Activated CD4-positive, alpha-beta T cell treated with anti-CD3 and anti-CD28 coated beads, Interleukin-2, amount 50 U/mL, for 48 hours (primary cell): Measurements from ENCODE around the gene CNTN1.

Experiments used
- DNase-seq, 2 experiments: peaks; one replicate each; pipeline ENCODE4 v3.0.0-alpha.2; 2020

The CNTN1 gene

DNA sequence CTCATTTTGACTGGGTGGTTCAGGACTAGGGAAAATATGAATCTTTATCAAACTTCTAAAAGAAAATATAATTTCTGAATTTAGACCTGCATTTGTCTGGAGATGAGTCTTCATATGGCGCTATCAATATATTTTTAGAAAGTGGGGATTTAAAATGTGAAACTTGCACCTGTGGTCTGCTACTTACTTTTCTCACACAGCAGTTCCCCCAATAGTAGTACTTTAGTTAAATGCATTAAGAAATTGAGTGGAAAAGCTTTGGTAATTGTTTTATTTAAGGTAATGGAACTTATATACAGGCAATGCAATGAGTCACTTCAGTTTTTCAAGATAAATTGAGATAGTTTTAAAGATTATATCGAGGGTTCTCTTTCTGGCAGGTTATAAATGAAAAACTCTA lies 91.9 kb downstream of the CNTN1 start:
- no peak for DNase-seq

DNA sequence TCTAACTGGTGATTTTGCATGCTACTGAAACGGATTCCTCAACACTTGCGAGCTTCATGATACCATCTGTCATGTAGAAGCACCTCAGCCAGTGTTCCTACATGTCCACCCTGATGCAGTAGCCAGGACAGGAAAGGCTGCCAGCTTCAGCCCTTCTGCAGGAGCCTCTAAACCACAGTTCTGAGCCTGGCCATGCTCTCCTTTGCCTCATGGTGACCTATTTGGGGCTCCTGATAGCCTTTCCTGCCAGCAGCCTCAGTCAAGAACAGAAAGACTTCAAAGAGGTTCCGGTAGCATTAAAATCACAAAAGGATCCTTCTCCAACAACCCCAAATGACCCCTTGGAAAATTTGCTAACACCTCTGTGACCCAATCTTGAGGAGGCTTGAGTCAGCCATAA lies 96.0 kb downstream of the CNTN1 start:
- no peak for DNase-seq

GRCh38 chr12:40792792-40793386 lies 100.7 kb downstream of the CNTN1 start:
- no peak for DNase-seq

GRCh38 chr12:40793471-40793870 lies 101.2 kb downstream of the CNTN1 start:
- DNase-seq = no peak

DNA sequence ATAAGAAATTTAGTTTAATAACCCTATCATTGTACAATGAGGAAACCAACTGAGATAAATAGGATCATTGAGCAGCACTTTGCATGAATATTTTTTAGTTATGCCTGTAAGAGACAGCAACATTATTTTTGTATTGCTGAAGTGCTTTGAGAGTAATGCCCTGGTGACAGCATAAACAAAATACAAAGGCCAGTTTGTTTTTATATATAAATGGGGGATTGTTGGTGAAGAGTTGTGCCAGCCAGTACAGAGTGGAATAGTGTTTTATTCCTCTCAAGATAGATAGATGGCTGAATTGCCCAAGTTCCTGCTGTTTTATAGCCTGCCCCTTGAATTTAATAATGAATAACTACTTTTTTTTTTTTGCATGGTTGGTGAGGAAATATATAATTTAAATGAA lies 101.8 kb downstream of the CNTN1 start:
- no peak for DNase-seq

DNA sequence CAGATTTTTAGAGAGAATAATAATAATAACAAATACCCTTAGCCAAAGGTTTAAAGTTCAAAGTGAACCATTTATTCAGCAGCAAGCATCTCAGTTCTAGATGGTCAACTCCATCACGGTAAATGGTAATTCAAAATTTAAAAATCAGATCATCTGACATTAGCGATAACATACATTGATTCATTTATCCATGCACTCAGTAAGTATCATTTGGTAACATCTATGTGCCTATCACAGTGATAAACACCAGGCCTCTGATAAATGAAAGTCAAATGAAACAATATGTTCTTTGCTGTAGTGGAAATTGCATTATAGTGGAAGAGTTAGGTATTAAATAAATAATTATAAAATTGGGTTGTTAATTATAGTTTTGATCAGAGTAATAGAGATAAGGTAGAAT lies 108.8 kb downstream of the CNTN1 start:
- no peak for DNase-seq

- DNase-seq = no peak
Measured at GRCh38 chr12:40801861-40802260, 109.6 kb downstream of the CNTN1 start.

DNA sequence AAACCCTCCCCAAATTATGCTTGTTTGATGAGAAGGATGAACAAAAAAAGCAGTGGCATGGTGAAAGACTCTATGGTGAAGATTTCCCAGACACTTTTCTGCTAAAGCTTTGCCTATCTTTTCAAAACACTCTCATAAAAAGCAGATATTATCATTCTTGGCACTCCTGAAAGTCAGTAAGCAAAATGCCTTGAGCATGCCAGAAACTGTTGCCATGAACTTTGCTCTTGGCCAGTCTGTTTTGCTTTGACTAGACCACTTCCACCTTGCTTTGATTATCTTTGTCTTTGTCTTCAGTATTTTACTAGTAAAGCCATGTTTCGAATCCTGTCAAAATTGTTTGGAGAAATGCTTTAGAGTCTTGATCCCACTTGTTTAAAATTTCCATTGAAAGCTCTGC lies 110.4 kb downstream of the CNTN1 start:
- DNase-seq = no peak

DNA sequence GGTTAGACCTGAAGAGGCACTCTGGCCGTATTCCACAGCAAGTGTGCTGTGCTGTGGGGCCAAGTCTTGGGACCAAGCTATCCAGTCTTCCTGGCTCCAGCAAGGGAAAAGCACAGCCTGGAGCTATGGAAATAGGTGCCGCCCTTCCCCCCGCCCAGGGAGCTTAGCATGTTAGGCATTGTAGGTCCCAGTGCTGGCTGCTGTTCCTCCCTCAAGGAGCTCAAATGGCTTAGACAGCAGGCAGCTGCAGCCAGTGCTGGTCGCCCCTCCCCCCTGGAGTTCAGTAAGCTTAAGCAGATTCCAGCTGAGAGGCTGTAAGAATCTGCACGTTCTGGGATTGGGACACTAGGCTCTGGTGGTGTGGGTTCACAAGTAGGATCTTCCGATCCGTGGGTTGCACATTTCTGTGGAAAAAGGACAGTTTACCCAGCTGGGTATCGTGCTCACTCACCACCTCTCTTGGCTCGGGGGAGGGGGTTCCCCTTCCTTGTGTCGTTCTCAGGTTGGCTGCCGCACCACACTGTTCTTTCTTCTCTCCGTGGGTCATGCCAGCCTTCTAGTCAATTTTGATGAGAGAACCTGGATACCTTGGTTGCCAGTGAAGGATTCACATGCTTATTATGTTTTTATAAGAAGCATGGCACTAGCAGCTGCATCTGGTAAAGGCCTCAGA lies 127.3 kb downstream of the CNTN1 start:
- DNase-seq = no peak

DNA sequence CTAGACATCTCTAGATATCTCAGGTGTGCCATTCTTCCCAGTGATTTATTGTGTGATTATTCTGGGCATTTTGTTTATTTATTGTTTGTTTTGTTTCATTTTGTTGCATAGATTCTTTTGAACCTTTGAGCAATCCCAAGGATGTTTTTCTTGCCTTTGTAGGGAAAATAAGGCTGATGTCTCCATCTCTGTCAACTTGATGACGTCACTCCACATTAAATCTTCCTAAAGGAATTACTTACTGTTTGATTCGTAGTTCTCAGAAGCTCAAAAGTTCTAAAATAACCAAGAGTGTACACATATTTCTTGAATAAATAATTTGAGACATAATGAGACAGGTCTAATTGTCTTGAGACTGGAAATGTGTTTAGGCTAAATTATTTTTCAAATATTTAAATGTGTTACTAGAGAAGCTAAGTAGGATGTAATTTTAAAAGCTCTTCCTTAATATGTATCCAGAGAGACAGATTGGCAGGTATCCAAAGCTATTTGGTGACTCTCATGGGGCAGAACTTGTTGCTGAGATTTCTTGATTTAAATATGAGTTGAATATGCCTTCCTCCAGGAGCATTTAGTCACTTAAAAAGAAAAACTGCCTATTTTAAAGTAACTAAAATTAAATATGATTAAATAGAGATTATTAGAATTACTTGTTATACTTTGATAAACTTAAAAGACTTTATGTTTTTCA lies 128.7 kb downstream of the CNTN1 start:
- DNase-seq = no peak

GRCh38 chr12:40825156-40825555 lies 132.9 kb downstream of the CNTN1 start:
- DNase-seq = no peak

GRCh38 chr12:40827683-40828592 lies 135.7 kb downstream of the CNTN1 start:
- DNase-seq = no peak

DNA sequence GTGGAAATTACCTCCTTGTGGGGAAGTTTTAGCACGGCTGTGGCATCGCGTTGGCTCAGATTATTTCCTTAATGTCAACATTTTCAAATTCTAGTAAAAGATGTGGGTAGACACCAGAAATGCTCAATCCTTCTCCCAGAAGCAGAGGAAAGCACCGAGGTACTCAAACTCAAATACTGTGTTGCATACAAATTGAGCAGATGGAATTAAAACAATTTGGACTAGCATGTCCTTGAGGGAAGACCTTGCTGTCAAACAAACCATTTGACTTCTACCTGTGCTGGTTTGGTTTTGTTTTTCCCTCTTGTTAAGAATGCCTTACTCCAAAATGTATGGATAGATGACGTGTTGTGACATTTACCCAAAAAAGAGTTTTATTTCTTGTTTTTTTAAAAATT lies 136.4 kb downstream of the CNTN1 start:
- DNase-seq = no peak

DNA sequence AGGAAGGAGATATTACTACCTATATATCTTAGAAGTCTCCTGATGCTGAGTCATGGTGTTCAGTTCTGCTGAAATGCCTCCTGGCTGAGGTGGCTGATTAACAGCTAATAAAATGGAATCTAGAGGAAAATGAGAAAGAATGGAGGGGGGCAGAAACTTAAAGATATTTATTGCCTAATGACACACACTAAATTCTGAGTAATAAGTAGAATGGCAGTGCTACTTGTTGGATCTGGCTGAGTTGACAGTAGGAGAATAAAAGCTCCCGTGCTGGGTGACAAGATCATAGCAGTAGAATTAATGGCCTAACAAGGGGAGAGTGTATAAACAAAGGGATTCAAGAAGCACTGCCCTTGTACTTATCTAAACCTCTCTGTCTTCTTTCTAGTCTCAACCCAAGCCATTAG lies 137.5 kb downstream of the CNTN1 start:
- DNase-seq = no peak

DNA sequence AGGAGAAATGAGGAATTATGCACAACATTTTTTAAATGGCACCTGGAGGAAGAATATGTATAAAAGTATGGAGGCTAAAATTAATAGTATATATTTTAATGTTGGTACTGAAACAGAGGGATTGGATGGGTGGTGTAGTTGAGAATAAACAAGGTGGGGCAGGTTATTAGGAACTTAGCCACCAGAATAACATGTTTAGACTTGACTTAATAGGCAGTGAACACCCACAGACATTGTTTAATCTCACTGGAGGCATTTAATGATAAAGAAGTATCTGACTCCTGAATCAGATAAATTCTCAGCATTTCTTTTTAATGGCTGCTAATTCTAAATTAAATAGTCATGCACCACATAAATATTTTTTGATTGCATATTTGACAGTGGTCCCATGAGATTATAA lies 139.7 kb downstream of the CNTN1 start:
- DNase-seq = no peak

GRCh38 chr12:40832668-40833067 lies 140.4 kb downstream of the CNTN1 start:
- no peak for DNase-seq

DNA sequence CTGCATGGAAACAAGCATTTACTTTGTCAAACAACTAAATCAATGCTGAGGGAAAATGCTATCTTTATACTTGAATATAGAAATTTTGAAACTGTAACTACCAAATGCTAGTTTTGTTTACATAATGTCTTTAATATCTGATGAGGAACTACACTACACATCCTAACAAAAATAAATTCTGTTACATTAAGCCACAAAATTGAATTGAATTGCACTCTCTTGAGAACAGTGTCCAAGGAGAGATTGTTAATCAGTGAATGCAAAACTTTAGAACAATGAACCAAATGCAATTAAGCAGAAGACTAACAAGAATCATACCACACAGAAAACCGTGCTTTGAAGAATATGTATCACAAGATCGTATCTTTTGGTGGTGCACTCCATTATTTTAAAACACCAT lies 141.6 kb downstream of the CNTN1 start:
- no peak for DNase-seq

DNA sequence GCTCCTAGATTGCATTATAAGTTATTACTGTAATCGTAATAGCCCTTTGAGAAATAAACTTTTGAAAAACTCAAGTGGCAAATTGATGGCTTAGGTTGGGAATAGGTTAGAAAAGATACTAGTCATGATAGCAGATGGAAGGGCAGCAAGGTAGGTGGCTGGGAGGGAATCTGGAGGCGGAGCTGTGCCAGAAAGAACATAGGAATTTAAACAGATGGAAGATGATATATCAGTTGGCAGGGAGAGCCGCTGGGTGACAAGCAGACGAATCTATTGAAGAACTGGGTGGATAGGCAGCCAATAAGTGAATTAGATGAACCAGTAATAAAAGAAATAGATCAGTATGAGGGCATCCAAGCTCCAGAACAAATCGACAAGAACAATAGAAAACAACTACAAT lies 142.1 kb downstream of the CNTN1 start:
- no peak for DNase-seq

- no peak for DNase-seq
Measured at GRCh38 chr12:40837891-40838429, 145.7 kb downstream of the CNTN1 start.

DNA sequence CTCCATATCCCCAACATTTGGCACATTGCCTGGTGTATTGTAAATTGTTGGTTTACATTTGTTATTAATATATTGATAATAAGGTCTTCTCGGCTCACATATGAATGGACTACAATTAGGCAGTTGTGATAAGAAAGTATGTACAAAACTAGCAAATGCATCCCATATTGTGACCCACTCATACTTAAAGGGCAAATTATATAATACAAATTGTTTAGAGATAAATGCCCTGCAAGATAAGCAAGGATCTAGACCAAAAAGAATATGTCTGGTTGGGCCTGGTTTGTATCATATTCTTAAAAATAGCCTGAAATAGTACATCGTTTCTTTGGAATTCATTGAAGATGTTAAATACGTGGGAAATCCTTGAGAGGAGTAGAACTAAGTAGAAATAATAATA lies 151.3 kb downstream of the CNTN1 start:
- no peak for DNase-seq

DNA sequence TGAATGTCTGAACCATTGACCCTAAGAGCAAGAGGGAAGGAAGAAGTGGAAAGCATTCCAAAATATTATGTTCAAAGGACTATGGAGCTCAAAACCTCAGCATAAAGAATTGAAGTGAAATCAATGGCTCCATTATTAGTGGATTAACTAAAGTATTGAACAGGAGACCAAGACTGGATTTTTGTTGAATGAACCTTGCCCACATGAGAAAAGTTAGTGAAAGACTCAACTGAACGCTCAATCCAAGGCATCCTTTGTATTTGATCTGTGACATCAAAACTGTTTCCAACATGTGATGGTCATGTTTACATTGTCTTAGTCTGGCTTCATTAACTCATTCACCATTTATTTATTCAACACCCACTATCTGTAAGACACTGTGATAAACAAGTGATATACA lies 161.0 kb downstream of the CNTN1 start:
- no peak for DNase-seq

- no peak for DNase-seq
Measured at GRCh38 chr12:40854604-40855003, 162.4 kb downstream of the CNTN1 start.

- no peak for DNase-seq
Measured at GRCh38 chr12:40864891-40865290, 172.7 kb downstream of the CNTN1 start.
